Spinal cord (tissue), 10 donors: Measurements from ENCODE around the gene FAM50B. TPM values are rescaled to one million over a fixed set of nuclear protein-coding genes. Genes with fewer than 3 reads are reported as not detected.
A peak's percentile ranks its signal among the peaks of the same experiment; 100 is the strongest.

ENCODE experiments used
- DNase-seq, 6 donors: peaks; one replicate each; pipeline versions ENCODE4 v3.0.0 to v3.0.0-alpha.2; 2013 to 2015; ENCODE audit warnings: low spot score in 6 of 6, low read depth in 4 of 6
- H3K27ac ChIP-seq: one replicate; pipeline ENCODE4 v1.5.1; 2013; ENCODE audit warnings: low read depth, low read length, control low read depth
- H3K27me3 ChIP-seq: one replicate; pipeline ENCODE4 v1.6.1; 2013; ENCODE audit warnings: low read length; ENCODE audit not compliant: control insufficient read depth, insufficient read depth
- H3K36me3 ChIP-seq: one replicate; pipeline ENCODE4 v1.6.1; 2013; ENCODE audit warnings: low read length; ENCODE audit not compliant: control insufficient read depth, insufficient read depth
- H3K4me1 ChIP-seq: one replicate; pipeline ENCODE4 v1.6.1; 2013; ENCODE audit warnings: low read length; ENCODE audit not compliant: control insufficient read depth, insufficient read depth
- H3K4me3 ChIP-seq: one replicate; pipeline ENCODE4 v1.5.1; 2013; ENCODE audit warnings: low read depth, low read length, control low read depth
- H3K9me3 ChIP-seq: one replicate; pipeline ENCODE4 v1.6.1; 2013; ENCODE audit warnings: low read length; ENCODE audit not compliant: control insufficient read depth, insufficient read depth
- WGBS: methylation state at CpG from one replicate; pipeline ENCODE4 v1.1.5; 2013; ENCODE audit warnings: missing lambda C conversion rate; ENCODE audit not compliant: insufficient coverage; 5-methylcytosine and 5-hydroxymethylcytosine counted together
- polyA plus RNA-seq, 2 donors: library from polyadenylated mRNA; unstranded; fragments of 120-200 nt; gene quantifications; one replicate each; pipeline ENCODE4 v1.2.1, GENCODE V29; 2013; ENCODE audit not compliant: insufficient read length in 2 of 2
- total RNA-seq, 2 donors: library from RNA; depleted of rRNA in 1 of 2; stranded (reverse); fragments of 120-200 nt in 1 of 2; fragments of >200 nt in 1 of 2; gene quantifications; one replicate each; pipeline versions ENCODE4 v1.2.3 to v1.2.4, GENCODE V29; 2013 to 2014
- donor health status: healthy.

Gene FAM50B
- total and polyA plus RNA-seq, 4 donors, result 10.1 to 21.4 (median 15.6) TPM

DNA sequence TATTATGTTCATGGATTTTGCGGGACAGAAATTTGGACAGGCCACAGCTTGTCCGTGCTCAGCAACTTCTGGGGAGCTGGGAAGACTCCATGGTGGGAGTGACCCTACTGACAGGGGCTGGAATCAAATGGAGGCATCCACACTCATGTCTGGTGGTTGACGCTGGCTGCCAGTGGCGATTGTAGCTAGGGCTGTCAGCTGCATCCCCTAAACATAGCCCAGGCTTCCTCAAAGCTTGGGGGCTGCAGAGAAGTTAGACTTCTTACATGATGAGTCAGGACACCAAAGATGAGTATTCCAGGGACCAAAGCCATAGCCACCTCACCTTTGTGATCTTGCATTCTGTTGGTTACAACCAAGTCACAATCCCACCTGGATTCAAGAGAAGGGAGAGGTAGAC, 18.4 kb upstream of the FAM50B start:
- no peaks in the 10 kb centered on the region for H3K36me3 ChIP-seq
- H3K27ac ChIP-seq, result no peak overlapping the region
- no peak overlapping the region for H3K4me3 ChIP-seq
- no peak for DNase-seq
- WGBS, result 91% methylated on average over 4 of the region's 4 CpGs
- H3K27me3 ChIP-seq, result no peaks in the 10 kb centered on the region
- H3K4me1 ChIP-seq, result peaks cover 7% of the 10 kb centered on the region
- H3K9me3 ChIP-seq, result no peaks in the 10 kb centered on the region

DNA sequence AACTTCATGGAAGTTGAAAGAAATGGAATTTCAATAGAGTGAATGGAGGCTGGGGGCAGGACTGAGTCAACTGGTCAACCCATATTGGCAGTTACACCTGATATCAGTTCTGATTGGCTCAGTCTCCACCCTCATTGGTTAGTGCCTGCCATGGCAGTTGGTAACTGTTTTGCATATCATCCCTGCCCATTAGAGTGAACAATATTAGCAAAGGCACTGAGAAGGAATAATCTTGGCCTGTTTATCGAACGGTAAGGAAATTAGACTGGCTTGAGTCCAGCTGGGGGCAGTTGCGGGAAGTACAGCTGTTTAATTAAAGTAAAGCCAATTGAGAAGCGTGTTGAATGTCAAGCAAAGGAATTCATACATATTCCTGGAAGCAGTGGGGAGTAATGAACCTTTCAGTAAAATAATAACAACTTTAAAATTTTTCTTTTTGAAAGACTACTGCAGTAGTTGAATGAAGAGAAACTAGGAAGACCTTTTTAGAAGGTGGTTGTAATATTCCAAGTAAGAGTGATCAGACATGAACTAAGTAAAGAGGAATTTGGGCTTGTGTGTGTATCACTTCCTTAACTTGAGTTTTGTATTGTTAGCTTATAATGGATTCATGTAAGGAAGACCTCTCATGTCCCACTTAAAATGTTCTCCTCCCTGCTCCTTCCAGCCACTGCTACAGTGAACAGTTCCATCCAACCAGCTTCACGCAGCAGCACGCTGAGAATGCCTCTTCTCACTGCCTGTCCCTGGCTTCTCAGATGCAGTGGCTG, 17.2 kb upstream of the FAM50B start:
- 71% methylated on average over 6 of the region's 6 CpGs for WGBS
- Histone ChIP-seq H3K4me3 (no peak overlapping the region), H3K36me3 (no peaks in the 10 kb centered on the region), H3K4me1 (no peaks in the 10 kb centered on the region), H3K27ac (no peak overlapping the region), H3K9me3 (no peaks in the 10 kb centered on the region), H3K27me3 (no peaks in the 10 kb centered on the region)
- peak in 1 of 6 donors; percentile 68 for DNase-seq

DNA sequence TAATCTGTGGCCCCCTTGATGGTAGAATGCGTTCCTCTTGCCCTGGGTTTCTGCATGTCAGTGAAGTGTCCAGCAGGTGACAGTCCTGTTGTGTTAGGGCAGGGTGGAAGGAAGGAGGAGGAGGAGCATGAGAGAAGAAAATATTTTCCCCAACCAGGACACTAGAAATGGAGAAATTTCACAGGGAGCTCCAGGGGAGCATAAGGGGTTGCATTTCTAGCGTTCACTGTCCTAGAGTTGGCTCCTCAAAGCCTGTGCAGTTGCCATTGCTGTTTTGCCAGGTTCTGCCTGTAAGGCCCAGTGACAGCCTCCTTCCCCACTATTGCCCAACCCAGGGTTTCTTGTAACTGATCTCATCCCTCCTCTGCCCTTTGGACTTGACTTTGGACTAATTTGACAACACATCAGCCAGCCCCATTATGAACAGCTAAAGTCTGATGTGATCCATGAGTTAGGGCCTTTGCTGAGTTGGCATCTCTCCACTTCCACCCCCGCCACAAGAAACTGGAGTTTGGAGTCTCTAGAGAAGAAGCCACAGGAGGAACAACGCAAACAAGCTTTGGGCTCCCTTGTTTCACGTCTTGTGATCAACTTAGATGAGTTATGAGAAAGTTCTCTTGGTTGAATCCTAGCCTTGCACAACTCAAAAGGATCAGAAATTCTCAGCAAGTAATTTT, 14.0 kb upstream of the FAM50B start:
- no peak overlapping the region for H3K27ac ChIP-seq
- WGBS, result 96% methylated on average over 3 of the region's 5 CpGs
- no peaks in the 10 kb centered on the region for H3K36me3 ChIP-seq
- no peaks in the 10 kb centered on the region for H3K27me3 ChIP-seq
- no peaks in the 10 kb centered on the region for H3K9me3 ChIP-seq
- DNase-seq, result no peak
- no peaks in the 10 kb centered on the region for H3K4me1 ChIP-seq
- H3K4me3 ChIP-seq, result no peak overlapping the region

DNA sequence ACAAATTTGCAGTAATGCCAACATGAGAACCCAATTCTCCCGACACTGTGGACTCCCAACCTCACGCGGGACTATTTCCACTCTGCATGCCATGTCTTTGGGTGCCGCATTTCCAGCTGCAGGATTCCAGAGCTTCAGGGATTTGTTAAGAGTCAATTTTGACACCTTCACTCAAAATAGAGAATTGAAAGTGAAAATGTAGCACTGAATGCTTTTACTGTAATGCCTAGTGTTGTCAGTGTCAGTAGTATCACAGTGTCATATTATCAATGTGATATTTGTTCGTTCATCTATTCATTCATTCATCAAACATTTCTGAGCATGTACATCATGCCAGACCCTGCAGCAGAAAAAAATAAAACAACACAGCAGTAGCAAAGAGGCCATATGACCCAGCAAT, 13.4 kb upstream of the FAM50B start:
- no peak overlapping the region for H3K27ac ChIP-seq
- no peaks in the 10 kb centered on the region for H3K9me3 ChIP-seq
- no peak for DNase-seq
- no peaks in the 10 kb centered on the region for H3K27me3 ChIP-seq
- no peaks in the 10 kb centered on the region for H3K36me3 ChIP-seq
- no peak overlapping the region for H3K4me3 ChIP-seq
- no peaks in the 10 kb centered on the region for H3K4me1 ChIP-seq
- WGBS, result 94% methylated on average over 3 of the region's 5 CpGs

DNA sequence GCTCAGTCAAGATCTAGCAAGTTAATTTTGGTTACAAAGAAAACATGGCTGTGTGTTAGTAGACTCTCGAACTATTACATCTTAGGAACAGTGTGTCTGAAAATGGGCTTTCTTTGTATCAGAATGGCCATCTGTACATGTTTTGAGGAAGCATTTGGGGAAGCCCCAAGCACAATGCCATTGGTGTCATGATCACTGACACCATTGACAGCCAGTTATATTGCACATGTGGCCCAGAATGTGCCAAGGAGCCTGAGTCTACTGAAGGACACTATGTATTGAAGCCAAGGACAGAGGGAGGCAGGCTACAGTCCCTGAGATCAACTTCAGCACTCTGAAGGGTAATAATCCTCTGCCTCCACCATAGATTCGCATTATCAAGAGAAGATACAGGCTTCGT, 12.6 kb upstream of the FAM50B start:
- WGBS, result 83% methylated on average over 1 of the region's 3 CpGs
- no peak for DNase-seq
- no peak overlapping the region for H3K4me3 ChIP-seq

DNA sequence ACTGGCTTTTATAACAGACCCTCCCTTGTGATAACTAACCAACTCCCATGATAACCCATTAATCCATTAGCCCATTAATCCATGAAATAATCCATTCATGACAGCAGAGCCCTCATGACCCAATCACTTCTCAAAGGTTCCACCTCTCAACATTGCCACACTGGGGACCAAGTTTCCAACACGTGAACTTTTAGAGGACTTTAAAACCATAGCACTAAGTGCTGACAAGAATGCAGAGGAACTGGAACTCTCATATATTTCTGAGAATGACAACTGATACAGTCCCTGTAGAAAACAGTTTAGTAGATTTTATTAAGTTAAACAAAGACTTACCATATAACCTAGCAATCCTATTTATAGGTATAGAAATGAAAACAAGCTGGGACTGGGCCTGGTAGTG, 11.4 kb upstream of the FAM50B start:
- no CpG with 5 or more reads among the region's 1 CpG for WGBS
- Histone ChIP-seq H3K9me3 (no peaks in the 10 kb centered on the region), H3K27me3 (no peaks in the 10 kb centered on the region), H3K4me1 (no peaks in the 10 kb centered on the region), H3K27ac (no peak overlapping the region), H3K4me3 (no peak overlapping the region), H3K36me3 (no peaks in the 10 kb centered on the region)
- no peak for DNase-seq

More for the DNA sequence above, 12.6 kb upstream of the FAM50B start:
- no peaks in the 10 kb centered on the region for H3K36me3 ChIP-seq
- H3K4me1 ChIP-seq, result no peaks in the 10 kb centered on the region
- no peaks in the 10 kb centered on the region for H3K27me3 ChIP-seq
- H3K9me3 ChIP-seq, result no peaks in the 10 kb centered on the region
- no peak overlapping the region for H3K27ac ChIP-seq

DNA sequence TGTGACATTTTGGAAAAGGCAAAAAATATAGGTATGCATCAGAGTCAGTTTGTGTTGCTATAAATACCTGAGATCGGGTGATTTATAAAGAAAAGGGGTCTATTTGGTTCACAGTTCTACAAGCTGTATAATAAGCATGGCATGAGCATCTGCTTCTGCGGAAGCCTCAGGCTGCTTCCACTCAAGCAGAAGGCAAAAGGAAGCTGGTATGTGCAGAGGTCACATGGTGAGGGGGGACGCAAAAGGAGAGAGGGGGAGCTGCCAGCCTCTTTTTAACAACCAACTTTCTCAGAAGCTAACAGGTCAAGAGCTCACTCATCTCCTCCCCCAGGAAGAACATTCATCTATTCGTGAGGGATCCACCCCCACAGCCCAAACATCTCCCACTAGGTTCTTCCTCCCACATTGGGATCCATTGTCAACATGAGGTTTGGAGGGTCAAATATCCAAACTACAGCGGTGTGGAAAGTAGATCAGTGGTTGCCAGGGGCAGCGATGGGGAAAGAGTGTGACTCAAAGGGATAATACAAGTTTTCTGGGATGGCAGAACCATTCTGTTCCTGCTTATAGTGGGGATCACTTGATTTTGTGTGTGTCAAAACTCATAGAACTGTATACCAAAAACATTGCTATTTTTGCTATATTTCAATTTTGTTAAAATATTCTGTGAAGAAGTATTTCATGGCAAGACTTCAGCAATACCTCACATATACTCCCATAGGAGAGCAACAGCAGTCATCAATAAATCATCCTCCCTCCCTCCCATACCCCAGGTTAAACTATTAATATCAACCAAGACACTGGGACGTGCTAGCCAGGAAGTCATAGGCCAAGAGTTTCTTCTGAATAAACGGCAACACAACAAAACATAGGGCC, 9.9 kb upstream of the FAM50B start:
- H3K27ac ChIP-seq, result no peak overlapping the region
- no peaks in the 10 kb centered on the region for H3K4me1 ChIP-seq
- H3K27me3 ChIP-seq, result no peaks in the 10 kb centered on the region
- no peak for DNase-seq
- H3K4me3 ChIP-seq, result no peak overlapping the region
- no peaks in the 10 kb centered on the region for H3K9me3 ChIP-seq
- 86% methylated on average over 4 of the region's 8 CpGs for WGBS
- H3K36me3 ChIP-seq, result no peaks in the 10 kb centered on the region

DNA sequence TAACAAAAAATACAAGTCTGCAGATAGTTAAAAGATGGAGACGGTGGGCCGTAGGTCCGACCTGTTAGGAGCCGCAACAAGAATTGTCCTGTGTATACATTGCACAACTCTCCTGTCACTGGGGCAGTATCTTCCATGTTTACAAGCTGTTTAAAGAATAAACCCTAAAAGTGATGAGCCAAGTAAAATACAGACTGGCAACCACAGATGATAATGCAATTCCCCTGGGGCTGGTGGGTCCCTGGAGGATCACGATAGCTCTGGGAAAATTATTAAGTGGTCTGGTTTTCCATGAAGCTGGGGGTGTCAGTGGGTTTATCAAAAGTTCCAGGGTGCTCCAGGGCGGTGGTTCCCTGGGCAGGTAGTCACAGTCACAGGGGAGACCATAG, 8.1 kb upstream of the FAM50B start:
- WGBS, result 93% methylated on average over 6 of the region's 6 CpGs
- Histone ChIP-seq H3K4me3 (no peak overlapping the region), H3K9me3 (no peaks in the 10 kb centered on the region), H3K27ac (no peak overlapping the region), H3K36me3 (no peaks in the 10 kb centered on the region), H3K27me3 (no peaks in the 10 kb centered on the region), H3K4me1 (no peaks in the 10 kb centered on the region)
- no peak for DNase-seq

DNA sequence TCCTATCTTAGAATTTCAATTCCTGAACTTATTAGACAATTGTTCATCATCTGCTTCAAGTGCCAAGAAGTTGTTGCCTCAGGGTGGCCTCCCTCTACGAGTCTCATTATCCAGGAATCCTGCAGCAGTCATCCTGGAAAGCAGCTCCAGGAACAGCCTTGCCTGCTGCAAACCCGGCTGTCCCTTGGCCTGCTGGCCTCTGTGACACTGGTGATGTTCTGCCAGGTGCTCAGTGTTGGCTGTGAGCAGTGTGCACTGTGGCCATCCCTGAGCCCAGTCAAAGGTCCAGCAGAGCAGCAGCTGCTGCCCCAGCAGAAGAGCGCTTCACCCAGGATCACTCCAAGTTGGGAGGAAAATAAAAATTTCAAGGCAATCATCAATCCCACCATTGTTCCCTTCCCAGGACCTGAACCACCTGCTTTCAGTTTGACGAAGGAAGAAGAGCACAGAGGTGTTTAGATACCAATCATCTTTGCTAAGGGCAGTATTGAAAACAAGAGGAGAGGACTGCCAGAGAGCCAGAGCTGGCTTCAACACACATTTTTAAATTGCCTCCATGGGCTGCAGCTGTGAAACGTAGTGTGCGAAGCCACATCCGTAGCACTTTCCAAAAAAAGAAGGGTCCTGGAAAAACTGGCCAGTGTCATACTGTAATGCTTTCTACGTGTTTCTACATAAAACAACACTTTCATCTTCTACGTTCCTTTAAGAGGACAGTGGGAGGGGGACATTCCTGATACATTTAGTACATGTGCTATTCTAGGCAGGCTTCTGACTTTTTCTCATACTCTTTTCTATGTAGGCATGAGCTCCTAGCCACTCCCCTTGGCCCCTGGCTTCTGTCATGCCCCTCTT, 7.2 kb upstream of the FAM50B start:
- Histone ChIP-seq H3K4me1 (no peaks in the 10 kb centered on the region), H3K9me3 (no peaks in the 10 kb centered on the region), H3K4me3 (no peak overlapping the region), H3K27me3 (no peaks in the 10 kb centered on the region), H3K36me3 (no peaks in the 10 kb centered on the region), H3K27ac (no peak overlapping the region)
- 55% methylated on average over 2 of the region's 9 CpGs for WGBS
- DNase-seq, result no peak
